Measurements from ENCODE around the gene SLC5A10.

SLC5A10 gene

DNA sequence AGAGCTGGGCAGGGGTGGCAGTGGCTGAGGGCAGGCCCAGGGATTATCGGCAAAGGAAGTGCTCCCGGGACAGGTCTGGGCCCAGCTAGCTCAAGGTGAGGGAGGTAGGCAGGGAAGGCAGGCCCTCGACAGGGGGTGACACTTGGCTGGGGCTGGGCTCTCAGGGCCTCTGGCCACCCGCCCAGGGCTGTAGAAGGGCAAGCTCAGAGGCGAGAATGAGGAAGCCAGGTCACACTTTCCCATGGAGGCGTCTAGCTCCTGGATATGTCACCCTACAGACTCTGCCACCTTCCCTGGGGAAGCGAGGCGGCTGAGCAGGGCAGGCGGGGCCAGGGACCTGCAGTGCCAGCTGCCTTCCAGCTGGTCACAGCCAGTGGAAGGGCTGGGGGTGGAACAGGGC is 33.5 kb downstream of the SLC5A10 start:
- no peak for DNase-seq (ENCODE audit: low read depth)

DNA sequence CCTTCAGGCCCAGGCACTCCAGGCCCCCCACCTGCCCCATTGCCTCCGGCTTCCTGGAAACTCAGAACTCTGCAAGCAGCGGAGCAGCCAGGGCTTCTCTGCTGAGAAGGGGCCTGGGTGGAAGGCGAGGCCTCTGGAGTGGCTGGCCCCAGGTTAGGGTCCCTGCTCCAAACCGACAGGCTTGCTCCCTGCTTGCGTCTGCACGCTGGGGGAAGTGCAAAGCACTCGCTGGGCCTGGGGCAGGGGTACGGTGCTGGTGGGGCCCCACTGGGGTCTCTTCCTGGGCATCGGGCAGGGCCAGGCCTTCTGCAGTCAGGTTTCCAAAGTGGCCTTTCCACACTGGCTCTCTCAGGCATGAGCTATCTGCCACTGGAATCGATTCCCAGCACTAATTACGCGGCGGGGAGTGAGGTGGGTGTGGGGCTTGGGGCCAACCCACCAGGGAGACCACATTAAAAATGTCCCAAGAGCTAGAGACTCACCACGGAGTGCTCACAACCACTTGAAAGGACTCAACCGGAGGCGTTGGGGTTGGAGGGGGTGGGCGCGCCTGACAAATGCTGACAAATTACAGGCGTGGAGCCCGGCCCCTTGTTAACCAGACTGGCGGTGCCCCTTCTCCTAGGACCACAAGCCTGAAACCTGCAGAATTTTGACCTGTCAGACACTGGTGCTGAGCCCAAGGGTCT is 34.7 kb downstream of the SLC5A10 start:
- no peak for DNase-seq (ENCODE audit: low read depth)

DNA sequence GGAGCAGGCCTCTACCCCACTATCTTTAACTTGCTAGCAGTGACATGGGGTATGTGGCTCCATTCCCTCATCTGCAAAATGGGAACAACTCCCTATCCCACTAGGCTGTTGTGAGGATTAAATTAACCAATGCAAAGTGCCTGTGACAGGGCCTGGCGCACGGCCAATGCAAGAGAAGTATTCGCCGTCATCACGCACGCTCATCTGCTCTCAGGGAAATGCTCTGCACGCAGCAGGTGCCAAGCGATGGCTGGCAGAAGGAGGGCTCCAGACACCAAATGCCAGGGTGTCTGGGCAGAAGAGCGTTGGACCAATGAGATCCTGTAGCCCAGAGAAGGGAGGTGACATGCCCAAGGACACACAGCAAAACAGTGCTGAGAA is 35.3 kb downstream of the SLC5A10 start:
- DNase-seq (ENCODE audit: low read depth): no peak

DNA sequence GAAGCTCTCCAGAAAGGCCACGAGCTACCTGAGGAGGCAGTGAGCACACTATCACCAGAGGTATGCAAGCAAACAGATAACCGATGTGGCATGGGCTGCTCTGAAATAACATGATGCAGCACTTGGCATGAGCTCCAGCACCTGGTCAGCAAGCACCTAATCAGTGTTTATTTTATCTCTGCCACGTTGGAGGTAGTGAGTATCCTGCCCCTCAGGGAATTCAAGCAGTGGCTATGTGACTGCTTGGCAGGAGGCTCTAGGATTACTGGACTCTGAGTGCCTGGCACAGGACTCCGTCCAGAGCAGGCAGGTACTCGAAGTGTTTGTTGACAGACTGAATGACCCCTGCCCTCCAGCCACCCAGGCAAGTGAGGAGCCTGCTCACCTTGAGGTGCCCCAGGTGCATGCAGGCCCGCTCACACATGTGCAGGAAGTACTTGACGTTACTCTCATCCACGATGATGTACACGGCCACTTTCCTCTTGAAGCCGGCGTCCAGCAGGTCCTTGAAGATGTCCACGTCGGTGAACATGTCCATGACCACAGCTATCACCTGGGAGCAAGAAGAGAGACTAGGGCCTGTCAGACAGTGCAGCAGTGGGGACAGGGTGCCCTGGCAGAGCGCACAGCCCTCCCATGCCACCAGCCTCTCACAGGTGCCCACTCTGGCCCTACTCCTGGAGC is 36.0 kb downstream of the SLC5A10 start:
- DNase-seq (ENCODE audit: low read depth): no peak

DNA sequence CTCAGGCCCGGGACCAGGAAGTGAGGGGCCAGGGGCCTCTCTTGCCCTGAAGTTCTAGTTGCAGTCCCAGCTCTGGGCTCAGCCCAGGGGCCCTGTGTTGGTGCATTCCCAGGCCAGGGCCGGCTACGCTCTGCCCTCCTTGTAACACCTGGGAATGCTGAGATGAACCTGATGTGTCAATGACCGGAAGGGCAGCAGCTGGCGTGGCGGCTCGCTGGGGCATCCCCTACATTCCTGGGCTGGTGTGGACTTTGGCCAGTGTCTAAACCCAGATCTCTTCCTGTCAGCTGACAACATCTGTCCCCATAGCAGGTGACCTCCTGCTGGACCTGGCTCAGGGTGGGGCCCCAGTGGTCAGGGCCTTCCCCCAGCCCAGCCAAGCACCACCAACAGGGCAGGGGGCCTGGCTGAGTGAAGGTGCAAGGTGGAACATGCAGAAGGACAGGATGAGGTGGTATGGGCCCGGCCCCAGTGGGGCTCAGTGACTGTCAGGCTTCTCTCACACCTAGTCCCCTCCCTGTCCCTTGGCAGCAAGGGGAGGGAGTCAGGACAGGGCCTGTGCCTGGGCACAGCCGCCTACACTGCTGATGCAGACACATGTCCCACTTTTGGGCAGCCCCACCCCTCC is 36.7 kb downstream of the SLC5A10 start:
- no peak for DNase-seq (ENCODE audit: low read depth)

DNA sequence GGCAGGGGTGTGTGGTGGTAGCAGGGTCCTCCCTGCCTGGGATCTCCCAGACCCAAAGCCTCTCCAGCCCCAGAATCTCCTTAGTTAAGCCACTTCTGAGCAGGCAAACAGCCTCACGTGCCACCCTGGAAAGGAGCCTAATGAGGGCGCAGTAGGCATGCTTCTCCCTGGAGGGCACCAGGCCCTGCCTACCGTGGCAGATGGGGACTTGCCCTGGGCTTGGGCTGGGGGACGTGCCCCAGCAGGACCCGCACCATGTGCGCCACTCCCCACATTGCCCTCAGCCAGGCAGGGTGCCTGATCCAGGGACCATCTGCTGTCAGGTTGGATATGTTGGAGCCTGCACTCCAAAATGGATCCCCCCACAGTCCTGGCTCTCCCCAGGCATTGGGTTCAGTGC is 38.4 kb downstream of the SLC5A10 start:
- no peak for DNase-seq (ENCODE audit: low read depth)

DNA sequence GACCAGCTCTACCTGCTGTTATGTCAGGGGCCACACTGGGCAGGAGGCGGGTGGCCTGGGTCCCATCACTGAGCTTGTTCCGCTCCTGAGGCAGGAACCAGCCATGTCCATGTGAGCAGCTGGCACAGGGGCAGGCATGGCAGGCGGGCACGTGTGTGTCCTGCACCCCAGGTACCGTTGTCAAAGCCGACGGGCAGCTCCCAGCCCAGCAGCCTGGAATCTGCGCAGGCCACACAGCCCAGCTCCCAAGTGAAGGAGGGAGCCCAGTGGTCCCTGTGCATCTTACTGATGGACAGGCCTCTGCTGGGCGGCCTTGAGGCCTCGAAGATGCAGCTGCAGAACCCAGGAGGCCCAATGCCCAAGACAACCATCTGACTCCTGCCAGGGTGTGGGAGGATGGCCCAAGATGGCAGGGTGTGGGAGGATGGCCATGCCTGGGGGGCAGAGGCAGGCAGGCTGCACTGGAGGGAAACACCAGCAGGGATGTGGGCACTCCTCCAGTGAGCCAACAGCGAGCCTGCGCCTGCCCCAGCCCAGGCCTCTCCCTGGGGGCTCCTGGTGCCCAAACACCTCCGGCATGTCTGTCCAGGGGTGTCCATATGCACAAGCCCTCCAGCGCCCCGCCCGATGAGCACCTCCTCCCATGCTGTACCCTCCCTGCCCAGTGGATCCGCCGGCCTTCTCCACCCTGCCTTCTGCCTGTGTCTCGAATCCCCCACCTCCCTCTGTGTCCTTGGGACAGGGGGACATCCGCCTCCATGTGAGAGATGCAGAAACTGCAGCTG is 39.8 kb downstream of the SLC5A10 start:
- no peak for DNase-seq (ENCODE audit: low read depth)

DNA sequence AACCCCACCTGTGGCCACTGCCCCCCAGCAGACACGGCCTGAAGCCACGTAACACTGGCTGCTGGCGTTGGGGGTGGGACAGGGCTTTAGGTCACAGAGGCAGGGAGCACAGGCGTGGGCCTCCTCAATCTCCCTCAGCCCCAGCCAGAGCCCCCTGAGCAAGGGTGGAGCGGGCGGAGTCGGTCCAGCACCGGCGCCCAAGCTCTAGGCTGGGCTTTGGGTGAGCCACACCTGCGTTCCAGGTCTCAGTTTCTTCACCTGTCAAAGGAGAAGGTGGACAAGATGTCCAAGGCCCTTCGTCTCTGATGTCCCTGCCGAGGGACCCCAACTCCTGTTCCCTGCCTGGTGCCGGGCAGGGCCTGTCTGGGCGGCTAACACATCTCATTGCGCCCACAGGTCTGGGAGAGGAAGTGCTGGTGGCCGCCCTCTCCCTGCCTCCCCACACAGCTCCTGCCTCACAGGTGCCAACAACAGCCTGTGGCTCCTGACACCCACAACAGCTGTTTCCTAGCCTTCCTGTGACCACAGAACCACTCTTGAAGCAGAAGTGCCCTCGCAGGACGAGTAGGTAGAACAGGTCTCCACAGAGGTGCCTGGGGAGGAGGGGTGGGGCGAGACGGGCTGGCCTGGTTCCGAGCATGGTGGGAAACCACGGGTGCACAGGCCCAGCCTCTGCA is 40.6 kb downstream of the SLC5A10 start:
- no peak for DNase-seq (ENCODE audit: low read depth)

DNA sequence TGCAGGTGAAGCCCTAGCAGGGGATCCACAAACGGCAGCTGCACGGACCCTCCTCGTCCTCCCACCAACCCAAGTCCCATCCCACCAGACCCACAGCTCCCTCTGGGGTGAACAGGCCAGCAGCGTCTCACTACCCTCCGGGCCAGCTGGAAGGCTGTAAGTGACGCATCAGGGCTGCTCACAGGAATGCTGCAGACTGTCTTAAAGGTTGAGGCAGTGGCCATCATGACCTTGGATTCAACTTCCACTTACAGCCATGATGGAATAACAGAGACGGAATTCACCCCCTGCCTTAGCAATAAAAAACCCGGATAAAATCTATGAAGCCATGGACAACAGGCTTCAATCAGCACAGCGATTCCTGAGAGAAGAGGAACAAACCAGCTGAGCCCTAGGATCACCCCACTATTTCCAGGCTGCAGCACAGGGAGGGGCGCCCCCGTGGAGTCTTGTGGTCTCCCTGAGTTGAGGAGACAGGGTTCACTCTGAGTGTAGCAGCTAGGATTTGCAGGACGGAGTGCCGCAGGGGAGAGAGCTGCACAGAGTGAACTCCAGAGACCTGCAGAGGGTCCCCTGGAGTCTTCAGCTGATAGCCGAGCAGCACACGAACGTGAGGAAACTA is 42.1 kb downstream of the SLC5A10 start:
- DNase-seq (ENCODE audit: low read depth): no peak

DNA sequence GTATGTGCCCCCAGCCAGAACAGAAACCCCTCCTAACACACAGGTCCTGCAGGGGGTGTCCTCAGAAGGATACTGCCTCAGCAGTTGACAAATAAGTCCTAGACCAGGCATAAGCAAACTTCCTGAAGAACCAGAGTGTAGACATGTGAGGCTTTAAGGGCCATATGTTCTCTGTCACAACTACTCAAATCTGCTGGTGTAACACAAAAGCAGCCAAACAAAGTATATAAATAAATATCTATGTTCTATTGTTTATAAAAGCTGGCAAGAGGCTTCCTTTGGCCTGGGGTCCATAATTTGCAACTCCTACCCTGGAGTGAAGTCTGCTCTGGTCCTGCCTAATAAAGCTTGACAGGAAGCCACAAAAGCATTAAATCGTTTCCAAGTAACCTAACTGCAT is 42.7 kb downstream of the SLC5A10 start:
- DNase-seq (ENCODE audit: low read depth): no peak

DNA sequence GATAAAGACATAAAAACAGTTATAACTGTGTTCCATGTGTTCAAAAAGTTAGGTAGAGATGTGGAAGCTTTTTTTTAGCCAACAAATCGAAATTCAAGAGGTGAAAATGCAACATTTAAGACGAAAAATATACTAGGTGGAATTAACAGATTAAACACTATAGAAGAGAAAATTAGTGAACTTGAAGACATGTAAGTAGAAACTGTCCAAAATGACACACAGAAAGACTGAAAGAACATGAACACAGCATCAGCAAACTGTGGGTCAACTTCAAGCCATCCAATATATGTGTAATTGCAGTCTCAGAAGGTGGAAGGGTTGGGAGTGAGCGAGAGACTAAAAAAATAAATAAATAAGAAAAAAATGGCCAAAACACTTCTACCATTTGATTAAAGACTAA is 43.3 kb downstream of the SLC5A10 start:
- DNase-seq (ENCODE audit: low read depth): no peak

DNA sequence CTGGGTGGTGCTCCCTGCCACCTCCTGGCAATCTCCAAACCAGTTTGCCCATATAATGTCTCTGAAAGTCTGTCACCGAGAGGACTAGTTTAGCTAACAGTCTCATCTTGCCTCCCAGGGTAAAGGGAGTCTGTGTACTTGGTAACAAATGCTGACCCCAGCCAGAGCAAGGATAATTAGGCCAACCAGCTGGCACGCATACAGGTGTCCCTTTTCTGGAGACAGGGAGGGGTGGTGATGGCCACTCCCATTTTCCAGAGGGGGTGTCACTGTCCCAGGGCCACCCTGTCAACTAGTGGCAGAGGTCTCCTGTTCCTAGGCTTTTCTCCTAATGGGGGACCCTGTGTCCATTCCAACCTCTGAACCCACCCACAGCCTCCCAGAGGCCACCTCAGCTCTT is 44.5 kb downstream of the SLC5A10 start:
- no peak for DNase-seq (ENCODE audit: low read depth)

DNA sequence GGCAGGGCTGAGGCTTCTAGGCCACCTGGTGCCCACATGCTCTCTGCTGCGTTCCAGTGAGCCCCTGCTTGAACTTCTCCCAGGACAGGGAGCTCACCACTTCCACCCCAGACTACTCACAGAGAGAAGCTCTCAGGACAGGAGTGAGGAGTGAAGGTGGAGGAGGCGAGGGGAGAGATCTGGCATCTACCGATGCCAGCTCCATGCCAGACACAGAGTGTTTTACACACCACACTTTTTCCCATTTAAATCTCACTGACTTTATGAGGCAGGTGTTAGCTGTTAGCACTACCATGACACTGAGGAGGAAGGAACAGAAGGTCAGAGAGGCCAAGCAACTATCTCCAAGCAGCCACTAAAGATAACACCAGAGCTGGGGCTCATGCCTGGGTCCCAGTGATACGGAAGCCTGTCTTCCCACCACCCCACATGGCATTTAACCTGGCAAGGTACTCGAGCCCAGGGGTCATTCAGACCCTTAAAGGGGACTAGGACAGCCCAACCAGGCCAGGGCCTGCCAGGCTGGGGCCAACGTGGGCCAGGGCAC is 45.8 kb downstream of the SLC5A10 start:
- no peak for DNase-seq (ENCODE audit: low read depth)

DNA sequence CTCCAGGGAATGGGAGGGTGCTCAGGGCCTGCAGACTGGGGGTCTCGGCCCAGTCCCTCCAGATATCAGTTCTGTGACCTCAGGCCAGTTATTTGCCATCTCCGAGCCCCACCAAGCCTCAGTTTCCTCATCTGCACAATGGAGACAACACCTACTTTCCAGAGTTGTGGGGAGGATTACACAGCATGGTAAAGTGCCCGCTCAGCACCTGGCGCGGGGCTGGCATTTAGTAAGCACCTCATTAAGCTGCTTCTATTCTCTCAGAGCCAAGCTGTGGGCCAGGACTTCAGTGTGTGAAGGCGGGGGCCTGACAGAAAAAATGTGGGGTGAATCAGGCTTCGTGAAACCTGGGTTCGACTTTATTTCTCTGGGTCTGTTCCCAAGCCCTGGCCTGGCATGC is 47.4 kb downstream of the SLC5A10 start:
- DNase-seq (ENCODE audit: low read depth): no peak

DNA sequence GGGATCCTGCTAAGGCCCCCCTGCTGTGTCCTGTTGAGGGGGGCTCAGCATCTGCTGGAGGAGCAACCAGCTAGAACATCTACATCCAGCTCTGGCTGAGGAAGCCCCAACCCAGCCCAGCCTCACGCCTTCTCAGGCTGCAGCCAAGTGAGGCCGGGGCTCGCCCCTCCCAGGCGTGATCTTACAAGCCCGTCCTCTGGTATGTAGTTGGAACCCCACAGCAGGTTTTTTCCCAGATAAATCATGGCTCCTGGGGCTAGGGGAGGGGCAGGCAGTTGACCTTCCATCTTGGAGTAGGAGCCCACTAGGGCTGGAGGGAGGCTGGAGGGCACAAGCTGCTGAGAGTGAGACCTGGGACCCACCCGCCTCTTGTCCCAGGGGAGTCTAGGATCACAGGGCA is 47.9 kb downstream of the SLC5A10 start:
- DNase-seq (ENCODE audit: low read depth): no peak

DNA sequence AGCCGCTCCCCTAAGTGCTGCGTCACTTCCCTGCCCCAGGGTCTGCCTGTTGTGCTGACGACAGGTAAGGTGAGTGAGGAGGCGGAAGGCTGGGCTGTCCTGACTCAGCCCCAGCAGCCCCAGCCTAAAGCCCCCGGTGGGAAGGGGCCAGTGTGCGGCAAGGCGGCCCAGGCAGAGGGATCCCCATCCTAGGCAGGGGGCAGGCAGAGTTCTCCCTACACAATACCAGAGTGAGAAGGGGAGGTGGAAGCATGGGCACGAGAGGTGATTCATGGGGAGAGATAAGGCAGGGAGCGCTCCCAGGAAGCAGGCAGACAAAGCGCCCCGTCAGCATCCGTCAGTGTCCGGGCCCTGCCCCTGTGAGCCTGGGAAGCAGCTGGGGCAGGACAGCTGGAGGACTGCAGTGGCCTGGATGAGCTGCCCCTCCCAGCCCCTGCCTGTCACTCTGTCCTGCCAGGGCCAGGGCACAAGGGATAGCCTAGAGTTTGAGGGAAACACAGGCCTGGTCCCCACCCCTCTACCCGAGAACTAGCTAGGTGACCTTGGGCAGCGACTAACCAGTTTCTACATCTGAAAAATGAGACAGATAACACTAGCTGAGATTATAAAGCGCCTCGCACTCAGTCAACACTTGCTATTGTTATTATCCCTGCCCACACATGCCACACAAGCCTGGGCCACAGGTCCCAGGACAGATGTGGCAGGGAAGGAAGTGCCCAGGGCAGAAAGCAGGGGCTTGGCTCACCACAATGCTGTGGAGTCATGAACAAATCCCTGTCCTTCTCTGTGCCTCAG is 48.8 kb downstream of the SLC5A10 start:
- no peak for DNase-seq (ENCODE audit: low read depth)

DNA sequence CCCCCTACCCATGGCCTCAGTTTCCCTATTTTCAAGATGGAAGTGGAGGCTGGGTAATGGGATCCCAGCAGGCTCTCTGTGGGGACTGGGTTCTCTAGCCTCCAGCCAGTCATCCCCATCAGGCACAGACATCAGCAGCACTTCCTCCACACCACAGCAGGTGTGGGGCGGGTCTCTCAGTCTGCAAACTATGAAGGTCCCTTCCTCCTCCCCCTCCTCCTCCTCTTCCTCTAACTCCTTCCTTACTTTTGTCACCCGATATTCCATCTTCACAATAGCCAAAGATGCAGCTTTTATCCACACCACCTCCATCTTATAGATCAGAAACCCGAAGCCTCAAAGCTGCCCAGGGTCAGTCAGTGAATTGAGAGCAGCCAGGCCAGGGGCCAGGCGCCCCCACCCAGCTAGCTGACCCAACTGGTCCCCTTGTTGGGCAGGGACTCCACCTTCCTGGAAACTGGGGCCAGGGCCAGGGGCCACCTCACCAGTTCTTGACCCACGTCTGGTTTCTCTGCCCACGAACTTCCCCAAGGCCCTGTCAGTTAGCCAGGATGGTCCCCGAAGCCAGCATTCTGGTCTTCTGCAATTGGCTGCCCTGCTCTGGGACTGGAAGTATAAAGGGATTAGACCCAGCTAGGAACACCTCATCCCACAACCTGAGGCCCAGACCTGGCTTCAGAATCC is 50.1 kb downstream of the SLC5A10 start:
- no peak for DNase-seq (ENCODE audit: low read depth)

DNA sequence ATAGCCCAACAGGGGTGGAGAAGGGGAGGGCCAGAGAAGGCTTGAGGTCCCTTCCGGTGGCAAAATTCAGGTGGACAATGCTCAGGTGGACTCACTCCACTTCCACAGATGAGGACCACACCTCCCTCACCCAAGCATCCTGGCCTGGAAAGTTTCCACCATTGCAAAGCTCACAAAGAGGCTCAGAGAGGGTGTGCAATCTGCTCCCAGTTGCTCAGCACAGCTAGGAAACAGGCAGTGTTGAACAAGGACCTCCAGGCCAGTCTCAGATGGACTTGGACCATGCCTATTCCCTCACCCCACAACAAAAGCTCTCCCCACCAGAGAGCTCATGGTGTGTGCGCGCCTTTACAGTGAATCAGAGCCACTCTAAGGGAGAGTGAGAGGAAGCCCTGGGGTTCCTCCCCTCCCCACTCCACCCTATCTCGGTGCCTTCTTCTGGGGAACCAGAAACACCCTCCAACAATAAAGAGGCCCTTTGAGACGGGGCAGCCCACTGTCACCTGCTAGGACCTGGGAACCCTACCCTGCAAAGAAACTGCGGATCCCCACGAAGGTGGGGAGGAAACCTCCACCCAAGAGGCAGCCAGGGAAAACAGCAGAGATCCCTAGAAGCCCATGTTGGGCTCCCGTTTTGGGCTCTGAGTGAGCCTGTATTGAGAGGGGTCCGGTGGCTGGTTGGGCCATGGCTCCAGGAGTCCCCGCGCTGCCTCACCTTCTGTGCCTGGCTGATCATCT is 51.0 kb downstream of the SLC5A10 start:
- no peak for DNase-seq (ENCODE audit: low read depth)

Measured in fibroblast of gingiva (primary cell).